Endothelial cell of umbilical vein (primary cell): ENCODE results near the gene USP2. TPM values are rescaled to one million over a fixed set of nuclear protein-coding genes. Genes with fewer than 3 reads are reported as not detected.

Experiments used
- BruUV-seq: library from RNA; stranded (reverse); fragments of 400-500 nt; replicated peaks from 2 replicates; lab custom pipeline; 2021; lab: Mats Ljungman, UMichigan
- CTCF ChIA-PET: fragments of 300-600, 350-600 bp; sonication (Branson Sonifier 250); formaldehyde crosslinking; loops from one replicate; lab custom pipeline; 2021; ENCODE audit warnings: antibody characterized with exemption, inconsistent platforms; lab: Charles Lee
- POLR2A ChIA-PET: fragments of 300-600, 350-600 bp; sonication (Branson Sonifier 250); formaldehyde crosslinking; loops from one replicate; lab custom pipeline; 2021; ENCODE audit warnings: antibody characterized with exemption, inconsistent platforms; lab: Charles Lee
- DNase-seq: peaks from one replicate; pipeline ENCODE4 v3.0.0-alpha.2; 2011; ENCODE audit warnings: low read depth, low spot score
- FAIRE-seq: peaks from 2 replicates; lab custom pipeline; 2011; peaks lifted over from hg19 to GRCh38; lab: Jason Lieb, UNC
- H2AFZ ChIP-seq: 2 replicates; pipeline ENCODE4 v1.6.0; 2012; ENCODE audit warnings: low read depth, low read length, control low read depth, inconsistent platforms
- H3K27ac ChIP-seq: 2 replicates; pipeline ENCODE4 v1.5.1; 2011; ENCODE audit warnings: low read depth, mild to moderate bottlenecking, control low read depth, low read length, moderate library complexity; ENCODE audit not compliant: insufficient read depth
- H3K27me3 ChIP-seq, 2 experiments: 2 replicates each; pipeline versions ENCODE4 v1.6.0 to v1.6.1; 2011; ENCODE audit warnings: low read length in 2 of 2, mixed read lengths in 1 of 2; ENCODE audit not compliant: control insufficient read depth in 2 of 2, insufficient read depth in 2 of 2
- H3K36me3 ChIP-seq, 2 experiments: 2 replicates in 1 of 2; 3 replicates in 1 of 2; pipeline ENCODE4 v1.5.1; 2011; ENCODE audit warnings: low read length in 2 of 2, mild to moderate bottlenecking in 1 of 2, moderate library complexity in 1 of 2; ENCODE audit not compliant: control insufficient read depth in 2 of 2, insufficient read depth in 2 of 2; ENCODE audit errors: extremely low read depth in 1 of 2
- H3K4me1 ChIP-seq: 3 replicates; pipeline ENCODE4 v1.5.1; 2011; ENCODE audit warnings: mild to moderate bottlenecking, low read length; ENCODE audit not compliant: control insufficient read depth, insufficient read depth; ENCODE audit errors: extremely low read depth
- H3K4me2 ChIP-seq: 2 replicates; pipeline ENCODE4 v1.6.1; 2011; ENCODE audit warnings: low read length, control low read depth, mixed read lengths; ENCODE audit not compliant: insufficient read depth
- H3K4me3 ChIP-seq, 3 experiments: fragments of 200-600 bp in 1 of 3; sonication (generic), shearing (Covaris generic) in 1 of 3; replicated peaks in 1 of 3; 2 replicates each; pipeline ENCODE4 v1.5.1; 2011 to 2016; ENCODE audit warnings: control low read depth in 3 of 3, low read length in 3 of 3, mild to moderate bottlenecking in 2 of 3, inconsistent platforms in 1 of 3, low read depth in 1 of 3, moderate library complexity in 1 of 3; ENCODE audit not compliant: insufficient read depth in 1 of 3
- H3K79me2 ChIP-seq: 2 replicates; pipeline ENCODE4 v1.6.0; 2012; ENCODE audit warnings: low read length, inconsistent platforms; ENCODE audit not compliant: control insufficient read depth, insufficient read depth
- H3K9ac ChIP-seq: replicated peaks from 2 replicates; pipeline ENCODE3; 2011; ENCODE audit warnings: low read length, control low read depth; ENCODE audit not compliant: insufficient read depth; ENCODE audit errors: extremely low read depth
- H3K9me1 ChIP-seq: replicated peaks from 3 replicates; pipeline ENCODE4 v1.6.0; 2011; ENCODE audit warnings: mild to moderate bottlenecking, low read length; ENCODE audit not compliant: control insufficient read depth, insufficient read depth; ENCODE audit errors: extremely low read depth
- H3K9me3 ChIP-seq: replicated peaks from 2 replicates; pipeline ENCODE4 v1.5.1; 2012; ENCODE audit warnings: low read length, inconsistent platforms; ENCODE audit not compliant: control insufficient read depth, insufficient read depth
- H4K20me1 ChIP-seq: replicated peaks from 2 replicates; pipeline ENCODE3; 2011; ENCODE audit warnings: mild to moderate bottlenecking, low read length; ENCODE audit not compliant: control insufficient read depth, insufficient read depth; ENCODE audit errors: extremely low read depth
- EZH2 ChIP-seq: IDR thresholded peaks from 2 replicates; pipeline ENCODE4 v1.6.1; 2012; ENCODE audit warnings: borderline replicate concordance, low read depth, mild to moderate bottlenecking, moderate library complexity, low read length, inconsistent platforms; ENCODE audit not compliant: severe bottlenecking
- FOS ChIP-seq: IDR thresholded peaks from 2 replicates; pipeline ENCODE4 v1.6.1; 2011; ENCODE audit warnings: mild to moderate bottlenecking, low read length, moderate library complexity, borderline replicate concordance; ENCODE audit not compliant: insufficient read depth
- GATA2 ChIP-seq: IDR thresholded peaks from 2 replicates; pipeline ENCODE4 v1.7.0; 2011; ENCODE audit warnings: low read depth, mild to moderate bottlenecking, moderate library complexity, mixed read lengths, low read length; ENCODE audit not compliant: insufficient read length, insufficient read depth
- JUN ChIP-seq: IDR thresholded peaks from 2 replicates; pipeline ENCODE4 v1.6.1; 2011; ENCODE audit warnings: borderline replicate concordance, low read depth; ENCODE audit not compliant: insufficient read length, insufficient read depth
- dilution Hi-C: fragments of 300-500 bp; cut with MboI; formaldehyde crosslinking; loops from one replicate; pipeline ENCODE4 v1.15.0; 2019; ENCODE audit warnings: low sequenced_read_pairs; ENCODE audit not compliant: extremely low pct_ligation_motif_present
- intact Hi-C: fragments of 100-400 bp; cut with micrococcal nuclease; formaldehyde crosslinking; loops from one replicate; pipeline ENCODE4 v1.10.0; 2022
- polyA plus RNA-seq, 4 experiments: library from polyadenylated mRNA; depleted of rRNA in 3 of 4; stranded (reverse) in 3 of 4; unstranded in 1 of 4; fragments of >200 nt; gene quantifications; 2 replicates each; pipeline versions ENCODE4 v1.2.1 to v1.2.3, GENCODE V29; 2011 to 2012; ENCODE audit warnings: missing spikeins in 1 of 4
- total RNA-seq: library from RNA; stranded (reverse); gene quantifications from 2 replicates; pipeline ENCODE4 v1.2.3, GENCODE V29; 2021

USP2 gene
- total and polyA plus RNA-seq, 2 donors (not counting 3 experiments of a cell fraction or from before 2014, with no cell fraction given): 0.21 to 1.2 TPM

GRCh38 chr11:119355091-119355843 is 26.2 kb downstream of the USP2 start:
- BruUV-seq: no TSS peak
- peak; percentile 31 for FAIRE-seq
- POLR2A ChIA-PET: interaction anchor here (0.9 kb wide), 1 partner anchor 14 kb away, joined by 8 read pairs; the partner anchor contains the start of gene C1QTNF5

GRCh38 chr11:119352857-119353260 is 28.6 kb downstream of the USP2 start:
- no peak overlapping the region for H3K4me3 ChIP-seq
- no TSS peak for BruUV-seq
- no peaks in the 10 kb centered on the region for H3K36me3 ChIP-seq
- no peak overlapping the region for H3K27ac ChIP-seq
- ChIA-PET POLR2A (no interaction called here), CTCF (interaction anchor here (0.7 to 2.0 kb wide), 4 partner anchors 12 to 21 kb away, joined by 3 to 19 read pairs (median 7); partner anchors contain the start of gene C1QTNF5)
- H3K79me2 ChIP-seq: no peaks in the 10 kb centered on the region
- peak; percentile 85 for DNase-seq
- H3K4me2 ChIP-seq: no peak overlapping the region
- H3K4me1 ChIP-seq: peaks cover 5% of the 10 kb centered on the region
- H3K9me1 ChIP-seq: no peaks in the 10 kb centered on the region
- no peak overlapping the region for H3K9ac ChIP-seq
- H3K9me3 ChIP-seq: no peaks in the 10 kb centered on the region
- FAIRE-seq: peak; percentile 76
- H4K20me1 ChIP-seq: no peaks in the 10 kb centered on the region
- peak overlapping the region; percentile 46 for H2AFZ ChIP-seq
- intact Hi-C loops: loop anchor here (5.0 to 10.0 kb wide), 2 partner anchors 374 to 862 kb away; partner anchors contain the start of genes NECTIN1 and OAF
- no peak for TF ChIP-seq FOS
- no peaks in the 10 kb centered on the region for H3K27me3 ChIP-seq
- dilution Hi-C loops: no loop called here

More at GRCh38 chr11:119355091-119355843, 26.2 kb downstream of the USP2 start:
- Histone ChIP-seq H3K4me2 (no peak overlapping the region), H4K20me1 (no peaks in the 10 kb centered on the region), H3K9me1 (no peaks in the 10 kb centered on the region), H3K9me3 (no peaks in the 10 kb centered on the region), H3K9ac (no peak overlapping the region), H3K4me1 (peaks cover 5% of the 10 kb centered on the region), H3K4me3 (no peak overlapping the region), H3K27ac (no peak overlapping the region), H3K36me3 (no peaks in the 10 kb centered on the region), H3K79me2 (no peaks in the 10 kb centered on the region), H3K27me3 (no peaks in the 10 kb centered on the region), H2AFZ (no peak overlapping the region)
- no peak for DNase-seq
- dilution Hi-C loops: no loop called here
- intact Hi-C loops: loop anchor here (10.0 kb wide), 1 partner anchor 860 kb away; the partner anchor contains the start of gene OAF
- CTCF ChIA-PET: interaction anchor here (0.8 to 4.7 kb wide), 19 partner anchors 9 to 753 kb away, joined by 3 to 154 read pairs (median 6); partner anchors contain the start of genes C1QTNF5, HMBS, MFRP and USP2
- TF ChIP-seq GATA2: no peak
- TF ChIP-seq EZH2: no peak
- TF ChIP-seq JUN: no peak
